SK-N-SH (cell line): ENCODE data around the gene EVL. TPM values are rescaled to one million over a fixed set of nuclear protein-coding genes. Genes with fewer than 3 reads are reported as not detected.

Source experiments
- CTCF ChIA-PET: fragments of 300-600, 350-600 bp; formaldehyde crosslinking; extraction: SDS; loops from one replicate; lab custom pipeline; 2021; lab: Yijun Ruan, JAX
- POLR2A ChIA-PET: fragments of 350-600 bp; sonication (Branson Sonifier 250); formaldehyde crosslinking; extraction: SDS; loops from one replicate; lab custom pipeline; 2020; ENCODE audit warnings: antibody characterized with exemption, inconsistent platforms; lab: Yijun Ruan, JAX
- DNase-seq: peaks from one replicate; pipeline ENCODE4 v3.0.0; 2012
- H2AFZ ChIP-seq: fragments of 200-600 bp; sonication (generic); 2 replicates; pipeline ENCODE4 v1.8.1; 2016; ENCODE audit warnings: antibody characterized with exemption, mild to moderate bottlenecking, low read depth
- H3F3A ChIP-seq: fragments of 200-600 bp; sonication (generic); replicated peaks from 2 replicates; pipeline ENCODE3; 2016; ENCODE audit warnings: antibody characterized with exemption, mild to moderate bottlenecking; ENCODE audit not compliant: insufficient read depth
- H3K27ac ChIP-seq, 2 experiments: fragments of 200-500 bp in 1 of 2; fragments of 200-600 bp in 1 of 2; sonication (Bioruptor generic) in 1 of 2; sonication (generic), shearing (Covaris generic) in 1 of 2; 2 replicates each; pipeline versions ENCODE4 v1.5.1 to v1.6.1; 2014 to 2016; ENCODE audit warnings: low read depth in 2 of 2, inconsistent platforms in 1 of 2, low read length in 1 of 2, mild to moderate bottlenecking in 1 of 2, mixed read lengths in 1 of 2
- H3K27me3 ChIP-seq: fragments of 200-600 bp; sonication (generic), shearing (Covaris generic); 2 replicates; pipeline ENCODE4 v1.6.1; 2016; ENCODE audit warnings: mixed run types; ENCODE audit not compliant: insufficient read depth
- H3K36me3 ChIP-seq, 2 experiments: fragments of 200-500 bp in 1 of 2; fragments of 200-600 bp in 1 of 2; sonication (Bioruptor generic) in 1 of 2; sonication (generic) in 1 of 2; replicated peaks in 1 of 2; 2 replicates each; pipeline versions ENCODE3 to v1.5.1; 2014 to 2016; ENCODE audit warnings: low read length in 1 of 2, mild to moderate bottlenecking in 1 of 2; ENCODE audit not compliant: insufficient read depth in 2 of 2, control insufficient read depth in 1 of 2
- H3K4me1 ChIP-seq, 2 experiments: fragments of 200-500 bp in 1 of 2; fragments of 200-600 bp in 1 of 2; sonication (Bioruptor generic) in 1 of 2; sonication (generic), shearing (Covaris generic) in 1 of 2; 2 replicates each; pipeline versions ENCODE4 v1.5.1 to v1.6.1; 2014 to 2016; ENCODE audit warnings: low read depth in 1 of 2, low read length in 1 of 2, mixed run types in 1 of 2; ENCODE audit not compliant: insufficient read depth in 2 of 2, control insufficient read depth in 1 of 2
- H3K4me2 ChIP-seq: fragments of 200-600 bp; sonication (generic), shearing (Covaris generic); 2 replicates; pipeline ENCODE4 v1.6.1; 2017; ENCODE audit warnings: mixed run types
- H3K4me3 ChIP-seq, 2 experiments: fragments of 200-500 bp in 1 of 2; fragments of 200-600 bp in 1 of 2; sonication (Bioruptor generic) in 1 of 2; sonication (generic), shearing (Covaris generic) in 1 of 2; 2 replicates each; pipeline versions ENCODE4 v1.5.1 to v1.8.1; 2014 to 2016; ENCODE audit warnings: low read depth in 2 of 2, inconsistent platforms in 1 of 2, low read length in 1 of 2, mild to moderate bottlenecking in 1 of 2, mixed read lengths in 1 of 2, moderate library complexity in 1 of 2
- H3K79me2 ChIP-seq: fragments of 200-600 bp; sonication (generic); 2 replicates; pipeline ENCODE4 v1.8.1; 2017; ENCODE audit warnings: mild to moderate bottlenecking; ENCODE audit not compliant: insufficient read depth
- H3K9ac ChIP-seq: fragments of 200-600 bp; sonication (generic); 2 replicates; pipeline ENCODE4 v1.6.1; 2017; ENCODE audit warnings: mixed run types
- H3K9me2 ChIP-seq: fragments of 200-600 bp; sonication (generic); 2 replicates; pipeline ENCODE4 v1.6.1; 2017; ENCODE audit warnings: mixed run types
- H3K9me3 ChIP-seq: fragments of 200-600 bp; sonication (generic); 2 replicates; pipeline ENCODE4 v1.6.1; 2017; ENCODE audit warnings: mixed run types, mild to moderate bottlenecking, moderate library complexity
- H4K20me1 ChIP-seq: fragments of 200-600 bp; sonication (generic); 2 replicates; pipeline ENCODE4 v1.6.1; 2017; ENCODE audit warnings: mild to moderate bottlenecking, mixed run types; ENCODE audit not compliant: insufficient read depth
- CHD2 ChIP-seq: fragments of 150-350 bp; IDR thresholded peaks from 2 replicates; pipeline ENCODE4 v1.6.1; 2018; ENCODE audit warnings: low read length; ENCODE audit not compliant: partially characterized antibody
- CTCF ChIP-seq: fragments of 200-600 bp; sonication (generic); IDR thresholded peaks from 2 replicates; pipeline ENCODE4 v1.6.1; 2017; ENCODE audit warnings: antibody characterized with exemption, mild to moderate bottlenecking, moderate library complexity
- EZH2phosphoT487 ChIP-seq: fragments of 200-600 bp; sonication (generic); IDR thresholded peaks from 2 replicates; pipeline ENCODE4 v1.6.1; 2017; ENCODE audit warnings: low read depth, mixed run types, mild to moderate bottlenecking, antibody characterized with exemption, moderate library complexity, borderline replicate concordance
- FOXJ3 ChIP-seq: sonication (generic); formaldehyde crosslinking; IDR thresholded peaks from 2 replicates; pipeline ENCODE4 v1.5.1; 2020; ENCODE audit warnings: mild to moderate bottlenecking, missing genetic modification reagents
- GATA2 ChIP-seq: sonication (generic); formaldehyde crosslinking; IDR thresholded peaks from 2 replicates; pipeline ENCODE4 v1.5.0; 2020; ENCODE audit warnings: mild to moderate bottlenecking, missing genetic modification reagents
- MXI1 ChIP-seq: IDR thresholded peaks from 2 replicates; pipeline ENCODE4 v1.6.1; 2012; ENCODE audit warnings: mild to moderate bottlenecking, low read depth, low read length, improper control_type of control experiment
- NFIC ChIP-seq: IDR thresholded peaks from 2 replicates; pipeline ENCODE4 v1.4.0; 2012; ENCODE audit warnings: borderline replicate concordance
- NRF1 ChIP-seq: IDR thresholded peaks from 2 replicates; pipeline ENCODE4 v1.6.1; 2012; ENCODE audit warnings: low read depth, mild to moderate bottlenecking, low read length
- PBX3 ChIP-seq: IDR thresholded peaks from 2 replicates; pipeline ENCODE4; 2012
- RFX5 ChIP-seq: IDR thresholded peaks from 2 replicates; pipeline ENCODE4 v1.6.1; 2012; ENCODE audit warnings: mild to moderate bottlenecking, improper control_type of control experiment, low read length
- TAF1 ChIP-seq: IDR thresholded peaks from 2 replicates; pipeline ENCODE4 v1.6.1; 2012; ENCODE audit warnings: low read depth, mild to moderate bottlenecking, low read length, moderate library complexity, borderline replicate concordance
- TEAD4 ChIP-seq: IDR thresholded peaks from 2 replicates; pipeline ENCODE4 v1.4.0; 2012; ENCODE audit warnings: mild to moderate bottlenecking, borderline replicate concordance; ENCODE audit not compliant: insufficient read depth
- ZBTB33 ChIP-seq: IDR thresholded peaks from 2 replicates; pipeline ENCODE4 v1.4.0; 2012; ENCODE audit warnings: low read depth, borderline replicate concordance
- WGBS: methylation state at CpG from one replicate; pipeline ENCODE4 v1.1.6; 2017; ENCODE audit warnings: low lambda C conversion rate; 5-methylcytosine and 5-hydroxymethylcytosine counted together
- polyA plus RNA-seq, 3 experiments: library from polyadenylated mRNA; depleted of rRNA; stranded (reverse); fragments of >200 nt; gene quantifications; 2 replicates each; pipeline ENCODE4 v1.2.3, GENCODE V29; 2012

EVL gene
- polyA plus RNA-seq, 1 of the 3 experiments (the other 2 are of a cell fraction): 36.5 TPM

GRCh38 chr14:100187247-100187833 lies 122.1 kb downstream of the EVL start:
- peaks cover 1 to 3% of the 10 kb centered on the region in 2 experiments; a peak in 2 of 4 replicates for H3K4me1 ChIP-seq
- no peaks in the 10 kb centered on the region for H3K9me3 ChIP-seq
- CTCF ChIA-PET: interaction anchor here (1.0 kb wide), 1 partner anchor 37 kb away, joined by 3 read pairs; no protein-coding TSS in a partner anchor
- 88% methylated on average over 12 of the region's 12 CpGs for WGBS
- H2AFZ ChIP-seq: no peak overlapping the region
- no peak overlapping the region for H3K27ac ChIP-seq
- no peaks in the 10 kb centered on the region for H3K79me2 ChIP-seq
- no peak for TF ChIP-seq ZBTB33
- TF ChIP-seq CHD2: no peak
- no peak for TF ChIP-seq PBX3
- no peak for TF ChIP-seq GATA2 (CRISPR knock-in tag)
- TF ChIP-seq NFIC: no peak
- TF ChIP-seq CTCF: no peak
- TF ChIP-seq TEAD4: no peak
- TF ChIP-seq FOXJ3 (CRISPR knock-in tag): no peak
- TF ChIP-seq EZH2phosphoT487: no peak
- TF ChIP-seq NRF1: no peak
- TF ChIP-seq MXI1: no peak
- TF ChIP-seq TAF1: no peak
- no peak for TF ChIP-seq RFX5
- TF ChIP-seq, all 33 proteins: peak for 0
- Histone ChIP-seq H3K4me2 (no peak overlapping the region), H3K27me3 (no peaks in the 10 kb centered on the region), H3K9me2 (no peaks in the 10 kb centered on the region), H4K20me1 (no peaks in the 10 kb centered on the region), H3K4me3 (no peak overlapping the region), H3K36me3 (no peaks in the 10 kb centered on the region), H3K9ac (no peak overlapping the region), H3F3A (no peaks in the 10 kb centered on the region)
- no peak for DNase-seq
- POLR2A ChIA-PET: no interaction called here
